Activated CD8-positive, alpha-beta memory T cell treated with anti-CD3 and anti-CD28 coated beads, Interleukin-2, amount 50 U/mL, for 48 hours (primary cell): ENCODE data around the gene EHD1.
A peak's percentile ranks its signal among the peaks of the same experiment; 100 is the strongest.

Experiments used
- DNase-seq: peaks from one replicate; pipeline ENCODE4 v3.0.0-alpha.2; 2020

The EHD1 gene

DNA sequence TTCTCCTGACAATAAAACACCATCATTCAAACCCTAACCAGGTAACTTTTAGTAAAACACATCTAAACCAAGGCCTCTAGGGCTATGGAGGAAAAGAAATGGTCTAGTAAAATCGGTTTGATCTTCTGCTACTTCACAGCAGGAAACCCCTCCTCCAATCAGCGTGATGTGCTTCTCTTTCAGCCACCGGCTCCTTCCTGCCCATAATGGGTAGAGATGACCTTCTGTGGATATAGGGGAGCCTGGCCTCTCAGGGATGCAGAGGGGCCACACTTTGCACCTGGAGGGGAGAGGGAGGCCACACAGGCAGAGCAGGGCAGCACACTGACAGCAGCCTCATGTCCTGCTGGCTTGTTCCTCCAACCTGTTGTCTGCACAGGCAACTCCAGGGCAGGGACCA is 6.9 kb downstream of the EHD1 start:
- no peak for DNase-seq

DNA sequence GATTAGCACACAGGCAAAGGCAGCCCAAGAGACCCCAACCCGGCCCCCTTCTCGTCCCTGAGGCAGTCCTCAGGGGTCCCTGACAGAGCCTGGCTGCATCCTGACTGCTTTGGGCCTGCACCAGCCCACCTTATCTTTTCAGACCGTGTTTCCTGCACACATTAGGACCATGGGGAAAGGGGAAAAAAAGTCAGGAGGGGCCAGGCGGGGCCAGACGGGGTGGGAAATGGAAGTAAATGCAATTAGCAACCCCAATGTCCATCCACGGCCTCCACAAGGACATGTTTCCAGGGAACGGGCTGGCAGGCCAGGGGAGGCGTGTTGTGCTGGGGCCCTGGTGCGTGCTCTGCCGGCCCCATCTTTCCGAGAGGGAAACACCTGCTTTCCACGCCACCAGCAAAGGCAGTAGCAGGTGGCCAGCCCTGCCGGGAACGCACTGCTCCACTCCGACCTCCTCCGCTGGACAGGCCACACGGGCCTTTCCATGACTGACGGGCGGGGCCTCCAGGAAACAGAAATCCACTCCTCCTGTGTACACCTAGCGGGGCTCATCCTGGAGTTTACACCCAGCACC is 7.4 kb downstream of the EHD1 start:
- DNase-seq, result no peak

DNA sequence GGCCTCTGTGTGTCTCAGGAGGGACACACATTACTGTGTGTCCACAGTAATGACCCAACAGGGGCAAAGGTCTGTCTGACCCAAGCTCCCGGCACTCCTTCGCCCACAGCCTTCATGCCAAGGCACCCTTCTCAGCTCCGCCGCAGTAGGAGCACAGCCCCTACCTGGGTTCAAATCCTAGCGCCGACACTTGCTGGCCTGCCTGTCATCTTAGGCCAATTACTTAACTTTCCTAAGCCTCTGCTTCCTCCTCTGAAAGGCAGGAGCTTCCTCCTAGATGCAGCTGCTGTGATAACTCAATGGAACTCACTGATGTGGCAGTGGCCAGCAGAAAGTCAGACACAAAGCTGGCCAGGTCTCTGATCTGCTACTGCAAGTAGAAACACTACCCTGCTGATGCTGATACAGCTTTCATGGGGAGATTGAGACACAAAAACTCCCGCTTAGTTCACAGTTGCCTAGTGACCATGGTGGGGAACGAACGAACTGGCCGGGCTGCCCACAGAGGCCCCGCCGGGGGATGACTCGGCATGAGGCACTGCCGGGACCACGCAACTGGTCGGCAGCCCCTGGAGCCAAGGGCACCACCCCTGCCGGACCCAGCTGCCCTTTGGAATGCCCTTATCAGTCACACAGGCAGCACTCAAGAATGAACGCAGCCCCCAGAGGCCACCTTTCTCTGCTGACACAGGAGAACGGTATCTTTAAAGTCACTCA is 8.1 kb downstream of the EHD1 start:
- no peak for DNase-seq

- DNase-seq, result no peak
Measured at GRCh38 chr11:64869571-64870175, 8.7 kb downstream of the EHD1 start.

DNA sequence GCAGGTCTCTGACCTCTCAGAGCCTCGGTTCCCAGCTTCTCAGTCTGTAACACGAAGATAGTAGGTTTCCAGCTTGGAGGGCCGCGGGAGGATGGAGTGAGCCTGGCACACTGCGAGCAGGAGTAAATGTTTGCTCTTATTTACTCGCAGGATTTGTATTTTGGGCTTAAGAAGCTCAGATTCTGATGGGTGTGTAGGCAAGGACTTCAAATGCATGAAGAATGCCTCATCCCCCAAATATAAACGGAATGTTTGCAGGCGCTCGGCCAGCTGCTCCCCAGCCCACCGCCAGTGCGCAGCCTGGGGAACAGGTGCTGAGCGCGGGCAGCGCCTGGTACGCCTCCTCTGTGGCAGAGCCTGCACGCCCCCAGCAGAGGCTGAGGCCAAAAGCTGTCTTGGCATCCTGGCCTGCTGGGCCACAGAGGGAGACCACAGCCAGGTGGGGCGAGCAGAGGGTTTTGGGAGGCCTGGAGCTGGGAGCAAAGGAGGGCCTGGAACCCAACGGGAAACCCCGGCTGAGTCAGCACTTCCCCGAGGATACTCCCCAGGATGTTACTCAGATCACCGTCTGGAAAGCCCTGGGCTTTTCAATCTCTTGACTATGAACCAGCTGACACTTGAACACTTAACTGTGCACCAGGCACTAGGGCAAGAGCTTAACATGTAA is 9.4 kb downstream of the EHD1 start:
- DNase-seq, result no peak

- DNase-seq, result no peak
Measured at GRCh38 chr11:64867748-64868462, 10.5 kb downstream of the EHD1 start.

- DNase-seq, result no peak
Measured at GRCh38 chr11:64866173-64866491, 12.3 kb downstream of the EHD1 start.

DNA sequence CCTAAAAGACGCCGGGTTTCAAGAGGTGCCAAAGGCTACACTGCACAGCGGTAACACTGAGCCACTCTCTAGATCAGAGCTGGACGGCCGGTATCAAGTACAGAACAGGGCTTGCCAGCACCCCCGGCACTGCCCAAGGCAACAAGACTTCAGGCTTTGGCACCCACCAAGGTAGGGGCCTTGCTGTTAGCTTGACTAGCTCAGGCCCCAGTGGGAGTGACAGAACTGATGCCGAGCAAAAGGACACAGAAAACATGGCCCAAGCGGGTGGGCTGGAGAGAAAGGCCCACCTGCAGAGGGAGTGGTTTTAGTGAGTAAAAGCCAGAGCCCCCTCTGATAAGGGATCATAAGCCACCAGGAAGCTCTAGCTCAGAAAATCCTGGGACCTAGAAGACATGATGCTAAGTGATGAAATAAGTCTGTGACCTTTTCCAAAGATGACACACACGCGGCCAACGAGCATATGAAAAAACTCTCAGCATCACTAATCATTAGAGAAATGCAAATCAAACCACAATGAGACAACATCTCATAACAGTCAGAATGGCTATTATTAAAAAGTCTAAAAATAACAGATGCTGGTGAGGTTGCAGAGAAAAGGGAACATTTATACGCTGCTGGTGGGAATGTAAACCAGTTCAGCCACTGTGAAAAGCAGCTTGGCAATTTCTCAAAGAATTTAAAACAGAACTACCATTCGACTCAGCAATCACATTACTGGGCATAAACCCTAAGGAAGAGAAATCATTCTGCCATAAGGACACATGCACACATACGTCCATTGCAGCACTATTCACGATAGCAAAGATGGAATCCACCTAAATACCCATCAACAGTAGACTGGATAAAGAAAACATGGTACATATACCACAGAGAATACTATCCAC is 12.9 kb downstream of the EHD1 start:
- DNase-seq, result no peak

DNA sequence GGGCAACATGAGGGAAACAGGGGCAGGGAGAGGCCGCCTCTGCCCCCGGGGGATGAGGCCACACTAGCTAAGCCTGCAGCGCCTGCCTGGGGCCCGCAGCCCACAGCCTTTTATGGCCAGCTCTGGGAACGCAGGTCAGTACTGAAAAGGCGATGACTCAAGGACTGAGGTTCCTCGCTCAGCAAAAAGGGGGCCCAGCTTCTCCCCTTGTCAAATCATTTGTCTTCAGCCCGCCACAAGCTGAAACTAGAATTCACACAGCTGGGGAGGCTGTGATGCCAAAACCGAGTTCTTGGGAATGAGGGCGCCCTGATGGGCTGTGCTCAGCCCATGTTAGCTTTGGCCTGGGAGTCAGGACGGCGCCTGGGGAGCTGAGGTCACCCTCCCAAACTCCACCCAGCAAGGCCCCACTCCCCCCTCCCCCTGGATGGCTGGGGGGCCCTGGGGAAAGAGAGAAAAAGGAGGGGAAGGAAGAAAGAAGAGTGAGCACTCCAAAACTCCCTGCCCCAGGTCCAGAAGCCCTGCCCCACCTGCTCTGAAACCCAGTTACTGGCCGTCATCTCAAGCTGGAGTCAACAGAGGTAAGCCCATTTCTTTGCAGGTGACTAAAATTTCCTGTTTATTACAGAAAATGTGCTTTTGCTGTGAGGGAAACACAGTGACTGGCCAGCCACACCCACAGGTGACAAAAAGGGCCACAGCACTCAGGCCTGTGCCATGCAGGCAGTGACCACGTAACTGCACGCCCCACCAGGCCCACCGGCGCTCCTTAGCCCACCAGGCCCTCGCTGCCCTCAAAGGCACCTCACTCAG is 13.7 kb downstream of the EHD1 start:
- DNase-seq, result peak; percentile 87

DNA sequence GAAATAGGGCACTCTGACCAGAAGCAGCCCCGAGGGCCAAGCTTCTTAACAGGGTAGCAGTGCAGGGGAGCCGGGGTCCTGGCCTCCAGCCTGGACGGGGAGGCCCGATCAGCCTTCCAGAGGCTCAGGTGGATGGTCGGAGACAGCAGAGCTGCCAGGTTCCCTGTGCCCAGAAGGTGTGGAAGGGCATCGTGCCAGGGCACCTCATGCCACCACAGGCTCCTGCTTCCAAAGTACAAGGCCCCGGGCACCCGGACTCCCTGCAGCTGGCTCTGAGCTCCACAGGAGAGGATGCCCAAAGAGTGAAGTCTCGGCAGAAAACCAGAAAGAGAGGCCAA is 14.3 kb downstream of the EHD1 start:
- DNase-seq, result no peak

DNA sequence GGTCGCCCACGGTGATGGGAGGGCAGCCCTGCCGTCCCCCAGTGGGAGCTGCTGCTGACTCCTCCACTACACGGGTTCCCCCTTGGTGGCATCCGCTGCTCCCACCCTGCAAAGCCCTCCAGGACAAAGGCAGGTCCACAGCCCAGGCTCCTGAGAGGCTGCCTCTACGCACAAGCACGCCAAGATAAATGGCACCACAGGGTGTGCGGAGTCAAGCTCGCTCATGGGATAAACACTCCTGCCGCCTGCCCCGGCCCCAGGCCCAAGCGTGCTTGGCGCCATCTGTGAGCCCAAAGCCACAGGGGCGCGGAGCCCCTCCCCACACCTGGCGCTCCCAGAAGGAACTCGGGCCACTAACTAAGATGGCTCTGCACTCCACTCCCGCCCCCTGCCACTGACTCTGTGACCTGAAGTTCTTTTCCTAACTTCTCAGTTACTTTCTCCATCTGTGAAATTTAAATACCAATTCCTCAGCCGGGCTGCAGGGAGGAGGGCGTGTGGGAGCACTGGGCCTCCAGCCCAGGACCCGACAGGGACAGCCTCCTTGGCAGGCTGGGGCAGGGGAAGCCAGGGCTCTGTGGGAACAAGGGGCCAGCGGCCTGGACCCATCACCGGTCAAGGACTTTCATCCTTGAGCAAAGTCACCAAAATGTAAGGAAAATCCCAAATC is 14.9 kb downstream of the EHD1 start:
- no peak for DNase-seq

- DNase-seq, result no peak
Measured at GRCh38 chr11:64862987-64863390, 15.4 kb downstream of the EHD1 start.

DNA sequence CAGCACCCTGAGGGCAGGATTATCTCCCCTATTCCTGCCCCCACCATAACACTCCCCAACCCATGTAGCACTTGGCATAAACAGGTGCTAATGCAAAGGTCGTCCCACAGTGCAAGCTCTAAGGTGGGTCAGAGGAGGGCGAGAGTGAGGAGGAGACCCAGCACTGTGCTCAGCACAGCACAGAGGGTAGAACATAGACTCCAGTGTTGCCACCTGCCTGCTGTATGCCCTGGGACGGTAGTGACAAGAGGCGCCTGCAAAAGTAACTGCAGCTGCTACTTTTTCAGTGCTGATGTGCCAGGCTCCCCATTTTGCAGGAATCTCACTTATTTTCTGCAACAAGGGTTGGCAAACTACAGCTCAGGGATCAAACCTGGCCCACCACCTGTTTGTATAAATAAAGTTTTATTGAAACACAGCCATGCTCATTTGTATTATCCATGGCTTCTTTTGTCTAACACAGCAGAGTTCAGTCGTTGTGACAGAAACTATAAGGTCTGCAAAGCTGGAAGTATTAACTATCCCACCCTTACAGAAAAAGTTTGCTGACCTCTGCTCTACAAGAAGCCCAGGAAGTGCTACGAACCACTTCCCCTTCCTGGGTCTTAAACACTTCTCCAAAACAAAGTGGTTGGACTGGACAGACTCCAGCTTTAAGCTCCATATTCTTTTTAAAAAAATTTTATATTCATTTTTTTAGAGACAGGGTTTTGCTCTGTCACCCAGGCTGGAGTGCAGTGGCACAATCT is 17.0 kb downstream of the EHD1 start:
- no peak for DNase-seq

- DNase-seq, result peak; percentile 77
Measured at GRCh38 chr11:64859542-64860414, 18.6 kb downstream of the EHD1 start.

DNA sequence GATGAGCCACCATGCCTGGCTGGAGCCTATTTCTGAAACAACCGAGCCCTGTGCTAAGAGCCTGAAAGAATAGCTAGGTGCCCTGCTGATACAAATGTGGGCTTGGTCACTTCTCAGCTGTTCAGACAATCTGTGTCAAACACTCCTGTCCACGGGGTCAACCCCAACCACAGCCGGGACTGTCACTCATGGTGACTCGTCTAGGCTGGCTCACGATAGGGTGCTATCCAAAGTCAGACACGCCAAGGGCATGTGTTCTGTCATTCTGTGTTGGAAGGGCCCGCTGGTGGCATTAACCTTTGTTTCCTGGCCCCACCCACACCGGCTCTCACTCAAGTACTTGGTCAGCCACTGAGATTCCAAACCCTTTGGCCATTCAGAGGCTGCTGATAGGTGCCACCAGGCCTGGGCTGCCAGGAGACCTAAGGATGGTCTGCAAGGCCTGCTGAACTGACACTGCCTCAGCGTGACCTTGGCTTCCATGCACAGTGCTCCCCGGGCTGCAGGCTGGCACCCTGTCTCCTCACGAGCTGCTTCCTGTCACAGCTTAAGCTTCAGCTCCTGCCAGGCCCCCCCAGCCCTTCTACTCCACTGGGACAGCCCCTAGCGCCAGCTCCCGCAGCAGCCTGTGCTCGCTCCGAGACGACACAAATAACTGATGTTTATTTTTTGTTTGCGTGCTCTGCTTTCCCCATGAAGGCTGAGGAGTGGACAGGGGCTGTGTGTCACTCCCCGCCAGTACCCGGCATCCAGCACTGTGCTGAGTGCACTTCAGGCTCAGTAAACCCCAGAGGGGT is 19.8 kb downstream of the EHD1 start:
- DNase-seq, result peak; percentile 79

DNA sequence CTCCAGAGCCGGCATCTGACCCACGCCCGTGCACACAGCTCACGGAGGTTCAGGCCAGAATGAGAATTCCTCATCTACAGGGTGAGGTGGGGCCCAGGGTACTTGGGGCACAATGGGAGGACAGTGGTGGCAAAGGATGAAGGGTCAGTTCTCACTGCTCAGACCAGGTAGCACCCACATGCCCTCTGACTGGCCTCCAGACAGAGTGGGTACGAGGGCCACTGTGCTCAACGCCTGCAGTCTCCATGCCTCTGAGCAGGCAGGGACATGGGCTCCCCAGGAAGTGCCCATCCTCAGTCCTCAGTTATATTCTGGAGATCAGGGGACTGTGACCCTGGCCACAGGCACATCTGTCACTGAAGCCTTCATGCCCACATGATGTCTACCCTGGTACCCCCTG is 20.9 kb downstream of the EHD1 start:
- DNase-seq, result no peak

- DNase-seq, result peak; percentile 84
Measured at GRCh38 chr11:64856382-64857227, 21.8 kb downstream of the EHD1 start.
